GM12874 (cell line): ENCODE data around the gene GIMAP7.

Source experiments
- TF ChIP-seq, protein P1 (sequence below): IDR thresholded peaks from 2 replicates; pipeline ENCODE4 v1.5.1; 2011; ENCODE audit warnings: low read depth, mild to moderate bottlenecking, control low read depth, low read length, moderate library complexity; ENCODE audit not compliant: insufficient read depth

The GIMAP7 gene

DNA sequence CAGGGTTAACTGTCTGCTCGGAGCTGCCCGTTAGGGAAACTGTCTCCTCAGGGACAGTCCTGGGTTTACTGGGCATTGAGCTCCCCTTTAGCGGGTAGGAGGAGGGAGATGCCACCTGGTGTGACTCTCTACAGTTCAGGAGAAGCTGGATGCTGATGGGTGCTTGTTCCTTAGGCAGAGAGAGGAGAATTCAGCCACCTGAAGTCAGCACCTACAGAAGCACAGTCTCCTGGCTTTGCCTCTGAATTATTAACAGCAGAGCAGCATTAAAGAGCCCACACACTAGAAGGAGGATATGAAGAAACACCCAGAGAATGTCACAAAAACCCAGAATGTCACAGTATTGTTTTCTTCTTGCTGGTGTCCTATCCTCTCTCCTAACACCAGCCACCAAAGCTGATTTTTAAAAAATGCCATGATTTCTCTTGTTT, 53.2 kb downstream of the GIMAP7 start:
- TF ChIP-seq, protein P1, sequence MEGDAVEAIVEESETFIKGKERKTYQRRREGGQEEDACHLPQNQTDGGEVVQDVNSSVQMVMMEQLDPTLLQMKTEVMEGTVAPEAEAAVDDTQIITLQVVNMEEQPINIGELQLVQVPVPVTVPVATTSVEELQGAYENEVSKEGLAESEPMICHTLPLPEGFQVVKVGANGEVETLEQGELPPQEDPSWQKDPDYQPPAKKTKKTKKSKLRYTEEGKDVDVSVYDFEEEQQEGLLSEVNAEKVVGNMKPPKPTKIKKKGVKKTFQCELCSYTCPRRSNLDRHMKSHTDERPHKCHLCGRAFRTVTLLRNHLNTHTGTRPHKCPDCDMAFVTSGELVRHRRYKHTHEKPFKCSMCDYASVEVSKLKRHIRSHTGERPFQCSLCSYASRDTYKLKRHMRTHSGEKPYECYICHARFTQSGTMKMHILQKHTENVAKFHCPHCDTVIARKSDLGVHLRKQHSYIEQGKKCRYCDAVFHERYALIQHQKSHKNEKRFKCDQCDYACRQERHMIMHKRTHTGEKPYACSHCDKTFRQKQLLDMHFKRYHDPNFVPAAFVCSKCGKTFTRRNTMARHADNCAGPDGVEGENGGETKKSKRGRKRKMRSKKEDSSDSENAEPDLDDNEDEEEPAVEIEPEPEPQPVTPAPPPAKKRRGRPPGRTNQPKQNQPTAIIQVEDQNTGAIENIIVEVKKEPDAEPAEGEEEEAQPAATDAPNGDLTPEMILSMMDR = no peak

DNA sequence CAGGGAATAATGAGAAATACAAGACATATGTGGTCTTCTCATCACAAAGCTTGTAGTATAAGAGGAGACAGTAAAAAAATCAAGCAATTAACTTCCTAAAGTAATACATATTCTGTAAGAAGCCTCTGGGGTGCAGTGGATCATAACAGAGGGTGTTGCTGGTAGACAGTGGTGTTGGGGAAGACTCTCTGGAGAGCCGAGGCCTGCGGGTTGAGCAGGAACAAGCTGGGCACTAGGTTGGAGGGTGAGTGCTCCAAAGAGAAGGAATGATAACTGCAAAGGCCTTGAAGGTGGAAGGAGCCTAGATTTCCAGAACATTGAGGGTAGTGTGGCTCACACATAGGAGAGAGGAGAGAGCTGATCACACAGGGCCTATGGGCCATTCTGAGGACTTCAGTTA, 54.0 kb downstream of the GIMAP7 start:
- TF ChIP-seq, protein P1 = no peak

DNA sequence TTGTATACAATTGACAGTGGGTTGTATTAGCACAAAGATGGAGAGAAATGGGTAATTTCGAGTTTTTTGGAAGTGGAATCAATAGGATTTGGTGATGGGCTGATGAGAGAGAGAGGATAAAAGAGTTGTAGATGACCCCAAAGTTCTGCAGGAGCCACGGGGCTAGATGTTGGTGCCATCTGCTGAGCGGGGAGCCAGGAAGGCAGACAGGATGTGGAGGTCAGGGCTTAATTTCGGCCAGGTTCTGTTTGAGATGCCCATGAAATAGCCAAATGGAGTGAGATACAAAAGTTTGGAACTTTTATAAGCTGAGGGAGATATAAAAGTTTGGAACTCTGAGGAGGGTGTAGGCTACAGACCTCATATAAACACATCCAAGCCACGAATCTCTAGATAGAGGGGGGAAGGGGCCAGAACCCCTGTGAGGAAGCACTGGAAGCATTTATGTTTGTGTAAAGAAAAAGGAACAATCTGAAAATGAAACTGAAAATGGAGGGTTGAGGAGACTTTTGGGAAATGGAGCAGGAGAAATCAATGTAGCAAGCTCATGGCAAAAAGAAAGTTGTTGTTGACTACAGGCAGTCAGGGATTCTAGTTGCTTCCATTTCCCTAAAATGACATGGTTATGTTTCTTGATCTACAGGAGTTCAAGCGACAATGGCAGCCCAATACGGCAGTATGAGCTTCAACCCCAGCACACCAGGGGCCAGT, 54.7 kb downstream of the GIMAP7 start:
- TF ChIP-seq, protein P1 = no peak
